GM13976 (cell line): ENCODE measurements around the gene VPS18.

ENCODE experiments used
- DNase-seq: peaks from one replicate; pipeline ENCODE4 v3.0.0; 2012; ENCODE audit warnings: low spot score
- in situ Hi-C: fragments of 300-500 bp; cut with MboI; formaldehyde crosslinking; loops from one replicate; pipeline ENCODE4 v1.12.0; 2022; ENCODE audit warnings: low sequenced_read_pairs, mixed read lengths, inconsistent platforms; ENCODE audit not compliant: unreplicated experiment
- TF ChIP-seq, protein P1 (sequence below): IDR thresholded peaks from 2 replicates; pipeline ENCODE4 v1.5.1; 2012; ENCODE audit warnings: borderline replicate concordance, mild to moderate bottlenecking; ENCODE audit not compliant: insufficient read depth; ENCODE audit errors: extremely low read depth, missing control alignments, control extremely low read depth

Gene VPS18

GRCh38 chr15:40936234-40936708, 42.0 kb downstream of the VPS18 start:
- DNase-seq, result no peak
- TF ChIP-seq, protein P1, sequence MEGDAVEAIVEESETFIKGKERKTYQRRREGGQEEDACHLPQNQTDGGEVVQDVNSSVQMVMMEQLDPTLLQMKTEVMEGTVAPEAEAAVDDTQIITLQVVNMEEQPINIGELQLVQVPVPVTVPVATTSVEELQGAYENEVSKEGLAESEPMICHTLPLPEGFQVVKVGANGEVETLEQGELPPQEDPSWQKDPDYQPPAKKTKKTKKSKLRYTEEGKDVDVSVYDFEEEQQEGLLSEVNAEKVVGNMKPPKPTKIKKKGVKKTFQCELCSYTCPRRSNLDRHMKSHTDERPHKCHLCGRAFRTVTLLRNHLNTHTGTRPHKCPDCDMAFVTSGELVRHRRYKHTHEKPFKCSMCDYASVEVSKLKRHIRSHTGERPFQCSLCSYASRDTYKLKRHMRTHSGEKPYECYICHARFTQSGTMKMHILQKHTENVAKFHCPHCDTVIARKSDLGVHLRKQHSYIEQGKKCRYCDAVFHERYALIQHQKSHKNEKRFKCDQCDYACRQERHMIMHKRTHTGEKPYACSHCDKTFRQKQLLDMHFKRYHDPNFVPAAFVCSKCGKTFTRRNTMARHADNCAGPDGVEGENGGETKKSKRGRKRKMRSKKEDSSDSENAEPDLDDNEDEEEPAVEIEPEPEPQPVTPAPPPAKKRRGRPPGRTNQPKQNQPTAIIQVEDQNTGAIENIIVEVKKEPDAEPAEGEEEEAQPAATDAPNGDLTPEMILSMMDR, result no peak
- in situ Hi-C loops, result no loop called here

DNA sequence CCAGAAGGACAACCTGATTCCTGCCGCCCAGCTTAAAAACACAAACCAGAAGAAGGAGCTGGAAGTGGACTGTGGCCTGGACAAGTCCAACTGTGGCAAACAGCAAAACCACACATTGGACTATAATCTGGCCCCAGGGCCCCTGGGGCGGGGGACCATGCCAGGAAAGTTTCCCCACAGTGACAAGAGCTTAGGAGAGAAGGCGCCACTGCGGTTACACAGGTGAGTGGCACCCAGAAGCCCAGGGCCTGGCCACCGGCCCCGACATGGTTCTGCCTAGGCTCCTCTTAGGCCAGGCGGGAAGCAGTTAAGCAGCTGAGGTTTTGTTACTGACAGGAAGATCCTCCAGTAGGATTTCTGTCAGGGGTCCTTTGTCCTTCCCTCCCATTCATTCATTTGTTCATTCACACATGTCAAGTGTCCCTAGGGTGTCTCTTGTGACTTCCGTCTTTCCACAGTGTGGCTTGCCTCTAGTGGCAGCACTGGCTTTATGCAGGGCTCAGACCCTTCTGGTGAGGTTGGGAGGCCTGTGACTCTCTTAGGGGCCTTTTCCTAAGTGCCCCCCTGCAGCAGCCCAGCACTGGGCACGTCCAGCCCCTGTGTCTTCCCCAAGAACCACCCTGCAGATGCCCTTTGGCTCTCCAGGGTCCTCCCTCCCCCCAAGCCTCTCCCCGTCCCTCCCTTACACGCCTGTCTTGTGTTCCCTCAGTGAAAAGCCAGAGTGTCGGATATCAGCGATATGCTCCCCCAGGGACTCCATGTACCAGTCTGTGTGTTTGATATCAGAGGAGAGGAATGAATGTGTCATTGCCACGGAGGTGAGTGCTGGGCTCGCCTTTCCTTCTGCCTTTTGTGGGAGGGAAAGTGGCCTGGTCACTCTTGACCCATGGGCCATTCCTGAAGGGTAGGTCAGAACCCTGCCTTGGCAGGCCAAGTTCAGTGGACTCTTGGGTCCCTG, 42.7 kb downstream of the VPS18 start:
- in situ Hi-C loops, result no loop called here
- TF ChIP-seq, protein P1, result peak; percentile 19
- no peak for DNase-seq

- TF ChIP-seq, protein P1, result no peak
- DNase-seq, result no peak
- in situ Hi-C loops, result no loop called here
Observed at GRCh38 chr15:40937762-40938535, 43.7 kb downstream of the VPS18 start.

GRCh38 chr15:40938536-40938870, 44.3 kb downstream of the VPS18 start:
- DNase-seq, result no peak
- TF ChIP-seq, protein P1, result no peak
- in situ Hi-C loops, result no loop called here

- DNase-seq, result no peak
- TF ChIP-seq, protein P1, result no peak
- in situ Hi-C loops, result no loop called here
Observed at GRCh38 chr15:40940296-40940801, 46.1 kb downstream of the VPS18 start.

GRCh38 chr15:40941068-40941527, 46.8 kb downstream of the VPS18 start:
- DNase-seq, result no peak
- in situ Hi-C loops, result no loop called here
- TF ChIP-seq, protein P1, result no peak
